Fibroblast of villous mesenchyme (primary cell): ENCODE results near the gene MAPK11. TPM values are rescaled to one million over a fixed set of nuclear protein-coding genes. Genes with fewer than 3 reads are reported as not detected.

Source experiments
- DNase-seq: peaks from one replicate; pipeline ENCODE4 v3.0.0-alpha.2; 2010; ENCODE audit warnings: low read depth
- H3K4me3 ChIP-seq: 2 replicates; pipeline ENCODE4 v1.5.1; 2011; ENCODE audit warnings: low read depth, mild to moderate bottlenecking, low read length
- CTCF ChIP-seq: IDR thresholded peaks from 2 replicates; pipeline ENCODE4 v1.5.1; 2012; ENCODE audit warnings: low read depth, mild to moderate bottlenecking, low read length; ENCODE audit not compliant: insufficient read depth
- total RNA-seq: library from RNA; depleted of rRNA; stranded (reverse); fragments of >200 nt; gene quantifications from 2 replicates; pipeline ENCODE4 v1.2.3, GENCODE V29; 2012

The MAPK11 gene
- total RNA-seq, 1 donor: 6.5 TPM

GRCh38 chr22:50256258-50256862, 13.8 kb downstream of the MAPK11 start:
- no peak for TF ChIP-seq CTCF
- no peak for DNase-seq
- no peak overlapping the region for H3K4me3 ChIP-seq

- DNase-seq: no peak
- no peak for TF ChIP-seq CTCF
- no peak overlapping the region for H3K4me3 ChIP-seq
Measured at GRCh38 chr22:50255607-50256006, 14.6 kb downstream of the MAPK11 start.

- no peak for DNase-seq
- H3K4me3 ChIP-seq: no peak overlapping the region
- TF ChIP-seq CTCF: no peak
Measured at GRCh38 chr22:50255099-50255498, 15.1 kb downstream of the MAPK11 start.

- no peak for DNase-seq
- H3K4me3 ChIP-seq: no peak overlapping the region
- TF ChIP-seq CTCF: no peak
Measured at GRCh38 chr22:50253941-50254340, 16.2 kb downstream of the MAPK11 start.

- H3K4me3 ChIP-seq: no peak overlapping the region
- TF ChIP-seq CTCF: no peak
- DNase-seq: no peak
Measured at GRCh38 chr22:50253046-50253915, 16.9 kb downstream of the MAPK11 start.

GRCh38 chr22:50252082-50253045, 17.8 kb downstream of the MAPK11 start:
- DNase-seq: peak; percentile 62

More at GRCh38 chr22:50252082-50253045, 17.8 kb downstream of the MAPK11 start:
- H3K4me3 ChIP-seq: no peak overlapping the region
- TF ChIP-seq CTCF: peak; percentile 68
